GM23248 (cell line): Measurements from ENCODE around the gene ZBTB7C. TPM values are rescaled to one million over a fixed set of nuclear protein-coding genes. Genes with fewer than 3 reads are reported as not detected.

Experiments
- DNase-seq: peaks from one replicate; pipeline ENCODE4 v3.0.0-alpha.2; 2015
- H2AFZ ChIP-seq: fragments of 200-600 bp; sonication (generic); 2 replicates; pipeline ENCODE4 v1.6.1; 2016; ENCODE audit warnings: antibody characterized with exemption
- H3F3A ChIP-seq: fragments of 200-600 bp; sonication (generic); 2 replicates; pipeline ENCODE4 v1.6.1; 2016; ENCODE audit warnings: mild to moderate bottlenecking, antibody characterized with exemption, mixed run types; ENCODE audit not compliant: insufficient read depth
- H3K27ac ChIP-seq: fragments of 200-600 bp; sonication (generic); 2 replicates; pipeline ENCODE4 v1.5.1; 2016; ENCODE audit warnings: mild to moderate bottlenecking
- H3K27me3 ChIP-seq: fragments of 200-600 bp; sonication (generic); replicated peaks from 2 replicates; pipeline ENCODE4 v1.6.1; 2016; ENCODE audit warnings: mild to moderate bottlenecking; ENCODE audit not compliant: insufficient read depth
- H3K36me3 ChIP-seq: fragments of 200-600 bp; sonication (generic); 2 replicates; pipeline ENCODE4 v1.6.1; 2016; ENCODE audit warnings: low read depth, mild to moderate bottlenecking
- H3K4me1 ChIP-seq: fragments of 200-600 bp; sonication (generic); 2 replicates; pipeline ENCODE4 v1.6.1; 2016; ENCODE audit warnings: mild to moderate bottlenecking; ENCODE audit not compliant: insufficient read depth
- H3K4me2 ChIP-seq: fragments of 200-600 bp; sonication (generic); one replicate; pipeline ENCODE4 v1.6.1; 2016; ENCODE audit warnings: mild to moderate bottlenecking; ENCODE audit not compliant: unreplicated experiment
- H3K4me3 ChIP-seq: fragments of 200-600 bp; sonication (generic); 2 replicates; pipeline ENCODE4 v1.5.1; 2016; ENCODE audit warnings: mild to moderate bottlenecking
- H3K79me2 ChIP-seq: fragments of 200-600 bp; sonication (generic); 2 replicates; pipeline ENCODE4 v1.6.1; 2016; ENCODE audit warnings: mild to moderate bottlenecking; ENCODE audit not compliant: insufficient read depth
- H3K9ac ChIP-seq: fragments of 200-600 bp; sonication (generic); 2 replicates; pipeline ENCODE4 v1.6.1; 2016; ENCODE audit warnings: mild to moderate bottlenecking
- H3K9me2 ChIP-seq: fragments of 200-600 bp; sonication (generic); 2 replicates; pipeline ENCODE4 v1.6.1; 2016; ENCODE audit warnings: mixed run types, mild to moderate bottlenecking, moderate library complexity; ENCODE audit not compliant: insufficient read depth
- H3K9me3 ChIP-seq: fragments of 200-600 bp; sonication (generic); one replicate; pipeline ENCODE4 v1.6.1; 2017; ENCODE audit warnings: low read depth
- H4K20me1 ChIP-seq: fragments of 200-600 bp; sonication (generic); 2 replicates; pipeline ENCODE4 v1.6.0; 2016; ENCODE audit not compliant: insufficient read depth
- EZH2 ChIP-seq: fragments of 200-600 bp; sonication (generic); IDR thresholded peaks from 2 replicates; pipeline ENCODE4 v1.6.1; 2018; ENCODE audit warnings: antibody characterized with exemption, mild to moderate bottlenecking; ENCODE audit not compliant: insufficient read depth, poor library complexity, severe bottlenecking
- EZH2phosphoT487 ChIP-seq: fragments of 200-600 bp; sonication (generic); IDR thresholded peaks from 2 replicates; pipeline ENCODE4 v1.6.1; 2018; ENCODE audit warnings: antibody characterized with exemption, moderate library complexity, mild to moderate bottlenecking, low read depth; ENCODE audit not compliant: insufficient read depth
- WGBS, 2 experiments: methylation state at CpG; one replicate each; pipeline ENCODE4 v1.1.6; 2015 to 2017; ENCODE audit warnings: low lambda C conversion rate in 2 of 2, low coverage in 1 of 2; ENCODE audit errors: missing lambda C conversion rate in 2 of 2; 5-methylcytosine and 5-hydroxymethylcytosine counted together
- in situ Hi-C: fragments of 300-500 bp; cut with MboI; formaldehyde crosslinking; loops from 2 replicates; pipeline ENCODE4 v1.15.0; 2020
- polyA plus RNA-seq: library from polyadenylated mRNA; unstranded; fragments of >200 nt; fragmentation: Nextera tagmentation; extraction: Ambion mirVana; gene quantifications from 2 replicates; pipeline ENCODE4 v1.2.1, GENCODE V29; 2016
- total RNA-seq: library from RNA; depleted of rRNA; stranded (reverse); fragments of >200 nt; shearing (Covaris generic); gene quantifications from 2 replicates; pipeline ENCODE4 v1.2.3, GENCODE V29; 2014

ZBTB7C gene
- total and polyA plus RNA-seq, 2 experiments from 2014 or later: not detected

- Histone ChIP-seq H3K79me2 (no peaks in the 10 kb centered on the region), H3F3A (no peaks in the 10 kb centered on the region), H2AFZ (no peak overlapping the region), H3K9ac (no peak overlapping the region), H3K36me3 (no peaks in the 10 kb centered on the region), H3K9me3 (no peaks in the 10 kb centered on the region), H3K4me3 (no peak overlapping the region), H3K4me1 (no peaks in the 10 kb centered on the region), H3K4me2 (no peak overlapping the region), H3K9me2 (no peaks in the 10 kb centered on the region), H3K27ac (no peak overlapping the region), H4K20me1 (no peaks in the 10 kb centered on the region), H3K27me3 (no peaks in the 10 kb centered on the region)
- WGBS, 2 experiments: 60 to 62% methylated on average over 9 of the region's 9 CpGs
- TF ChIP-seq EZH2phosphoT487: no peak
- TF ChIP-seq EZH2: no peak
- in situ Hi-C loops: no loop called here
- DNase-seq: no peak
These were observed 292.1 kb downstream of the ZBTB7C start for GRCh38 chr18:48116873-48117630.

- Histone ChIP-seq H3K4me1 (no peaks in the 10 kb centered on the region), H3K9ac (no peak overlapping the region), H3K27ac (no peak overlapping the region), H3F3A (no peaks in the 10 kb centered on the region), H3K9me2 (no peaks in the 10 kb centered on the region), H3K9me3 (no peaks in the 10 kb centered on the region), H3K4me2 (no peak overlapping the region), H4K20me1 (no peaks in the 10 kb centered on the region), H3K27me3 (peaks cover 5% of the 10 kb centered on the region; the same call in 1 of the 2 replicates), H3K79me2 (no peaks in the 10 kb centered on the region), H3K36me3 (no peaks in the 10 kb centered on the region), H3K4me3 (no peak overlapping the region), H2AFZ (no peak overlapping the region)
- no peak for DNase-seq
- TF ChIP-seq EZH2 (no peak), EZH2phosphoT487 (no peak)
- in situ Hi-C loops: no loop called here
- WGBS, 2 experiments: 81 to 82% methylated on average over 7 of the region's 7 CpGs
These were observed 293.2 kb downstream of the ZBTB7C start for GRCh38 chr18:48116017-48116416.

GRCh38 chr18:48113691-48114090 is 295.5 kb downstream of the ZBTB7C start:
- TF ChIP-seq EZH2phosphoT487: no peak
- TF ChIP-seq EZH2: no peak
- H3K9ac ChIP-seq: no peak overlapping the region
- H3K9me2 ChIP-seq: no peaks in the 10 kb centered on the region
- no peaks in the 10 kb centered on the region for H3K9me3 ChIP-seq
- H3K4me2 ChIP-seq: no peak overlapping the region
- H3K79me2 ChIP-seq: no peaks in the 10 kb centered on the region
- DNase-seq: no peak
- H3K4me3 ChIP-seq: no peak overlapping the region
- WGBS, 2 experiments: 70 to 73% methylated on average over 8 of the region's 8 CpGs
- H2AFZ ChIP-seq: no peak overlapping the region
- peaks cover 12% of the 10 kb centered on the region; the same call in 1 of the 2 replicates for H3K27me3 ChIP-seq
- no peaks in the 10 kb centered on the region for H3F3A ChIP-seq
- H4K20me1 ChIP-seq: no peaks in the 10 kb centered on the region
- in situ Hi-C loops: no loop called here
- no peaks in the 10 kb centered on the region for H3K36me3 ChIP-seq
- no peaks in the 10 kb centered on the region for H3K4me1 ChIP-seq
- H3K27ac ChIP-seq: no peak overlapping the region

DNA sequence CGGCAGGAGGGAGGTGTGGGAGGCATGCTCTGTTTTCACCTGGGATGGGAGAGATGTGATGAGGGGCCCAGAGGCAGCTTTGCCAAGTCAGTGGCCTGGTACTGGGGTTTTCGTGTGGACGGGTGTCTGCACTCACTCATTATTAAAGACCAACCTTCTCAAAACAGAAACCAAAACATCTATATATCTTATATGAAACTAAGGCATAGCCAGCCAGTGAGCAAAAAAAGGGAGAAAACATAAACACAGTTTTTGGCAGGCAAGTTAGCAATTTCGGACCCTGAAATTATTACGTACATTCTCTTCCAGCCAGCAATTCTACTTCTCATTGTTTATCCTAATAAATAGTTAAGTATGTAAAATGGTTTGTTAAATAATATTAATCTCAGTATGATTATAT is 297.6 kb downstream of the ZBTB7C start:
- in situ Hi-C loops: no loop called here
- H4K20me1 ChIP-seq: no peaks in the 10 kb centered on the region
- no peak overlapping the region for H3K4me2 ChIP-seq
- no peak overlapping the region for H3K4me3 ChIP-seq
- H3K36me3 ChIP-seq: no peaks in the 10 kb centered on the region
- no peak overlapping the region for H2AFZ ChIP-seq
- no peaks in the 10 kb centered on the region for H3K79me2 ChIP-seq
- H3K4me1 ChIP-seq: no peaks in the 10 kb centered on the region
- no peak for DNase-seq
- no peak for TF ChIP-seq EZH2
- TF ChIP-seq EZH2phosphoT487: no peak
- no peak overlapping the region for H3K9ac ChIP-seq
- 72 to 82% methylated on average over 5 of the region's 5 CpGs for WGBS, 2 experiments
- H3K9me2 ChIP-seq: no peaks in the 10 kb centered on the region
- peaks cover 12% of the 10 kb centered on the region; the same call in 1 of the 2 replicates for H3K27me3 ChIP-seq
- H3K27ac ChIP-seq: no peak overlapping the region
- no peaks in the 10 kb centered on the region for H3F3A ChIP-seq
- no peaks in the 10 kb centered on the region for H3K9me3 ChIP-seq
